ENCODE measurements around the gene TANGO6. TPM values are rescaled to one million over a fixed set of nuclear protein-coding genes. Genes with fewer than 3 reads are reported as not detected.

TANGO6 gene
- total RNA-seq, 1 donor, result 38.0 TPM

- no peaks in the 10 kb centered on the region for H3K36me3 ChIP-seq (ENCODE audit: insufficient read depth, low read length)
- peak overlapping the region; percentile 87 for H3K27ac ChIP-seq (ENCODE audit: low read depth, low read length)
- H3K79me2 ChIP-seq (ENCODE audit: insufficient read depth, low read length), result no peaks in the 10 kb centered on the region
- no peak overlapping the region for H2AFZ ChIP-seq (ENCODE audit: low read length)
- H3K4me1 ChIP-seq (ENCODE audit: insufficient read depth, low read length), result peaks cover 25% of the 10 kb centered on the region
- H3K27me3 ChIP-seq (ENCODE audit: insufficient read depth, low read length), result no peaks in the 10 kb centered on the region
- TF ChIP-seq CTCF (IDR thresholded peaks at IDR 0.05; ENCODE audit: extremely low read depth, low read depth, low read length), result no peak
- no peaks in the 10 kb centered on the region for H4K20me1 ChIP-seq (ENCODE audit: insufficient read depth, low read length)
- no peak overlapping the region for H3K4me2 ChIP-seq (ENCODE audit: insufficient read depth, low read length)
- no peak overlapping the region for H3K4me3 ChIP-seq (ENCODE audit: insufficient read depth, low read length)
- no peaks in the 10 kb centered on the region for H3K9me3 ChIP-seq (ENCODE audit: low read depth, low read length)
- DNase-seq (ENCODE audit: insufficient read length, low spot score, missing footprints), result no peak
Observed at GRCh38 chr16:69072640-69072974, 229.3 kb downstream of the TANGO6 start.

- no peaks in the 10 kb centered on the region for H3K9me3 ChIP-seq (ENCODE audit: low read depth, low read length)
- H3K79me2 ChIP-seq (ENCODE audit: insufficient read depth, low read length), result no peaks in the 10 kb centered on the region
- peaks cover 25% of the 10 kb centered on the region for H3K4me1 ChIP-seq (ENCODE audit: insufficient read depth, low read length)
- TF ChIP-seq CTCF (IDR thresholded peaks at IDR 0.05; ENCODE audit: extremely low read depth, low read depth, low read length), result no peak
- no peaks in the 10 kb centered on the region for H3K27me3 ChIP-seq (ENCODE audit: insufficient read depth, low read length)
- H2AFZ ChIP-seq (ENCODE audit: low read length), result no peak overlapping the region
- no peak overlapping the region for H3K4me3 ChIP-seq (ENCODE audit: insufficient read depth, low read length)
- DNase-seq (ENCODE audit: insufficient read length, low spot score, missing footprints), result peak; percentile 93
- H3K36me3 ChIP-seq (ENCODE audit: insufficient read depth, low read length), result no peaks in the 10 kb centered on the region
- H4K20me1 ChIP-seq (ENCODE audit: insufficient read depth, low read length), result no peaks in the 10 kb centered on the region
- peak overlapping the region; percentile 58 for H3K4me2 ChIP-seq (ENCODE audit: insufficient read depth, low read length)
- H3K27ac ChIP-seq (ENCODE audit: low read depth, low read length), result peak overlapping the region; percentile 87
Observed at GRCh38 chr16:69073181-69073702, 229.9 kb downstream of the TANGO6 start.

- Histone ChIP-seq H3K27me3 (ENCODE audit: insufficient read depth, low read length) (no peaks in the 10 kb centered on the region), H3K4me1 (ENCODE audit: insufficient read depth, low read length) (peaks cover 25% of the 10 kb centered on the region), H3K4me2 (ENCODE audit: insufficient read depth, low read length) (no peak overlapping the region), H3K4me3 (ENCODE audit: insufficient read depth, low read length) (no peak overlapping the region), H3K36me3 (ENCODE audit: insufficient read depth, low read length) (no peaks in the 10 kb centered on the region), H3K9me3 (ENCODE audit: low read depth, low read length) (no peaks in the 10 kb centered on the region), H4K20me1 (ENCODE audit: insufficient read depth, low read length) (no peaks in the 10 kb centered on the region), H3K27ac (ENCODE audit: low read depth, low read length) (peak overlapping the region; percentile 69), H3K79me2 (ENCODE audit: insufficient read depth, low read length) (no peaks in the 10 kb centered on the region), H2AFZ (ENCODE audit: low read length) (no peak overlapping the region)
- no peak for TF ChIP-seq CTCF (IDR thresholded peaks at IDR 0.05; ENCODE audit: extremely low read depth, low read depth, low read length)
- DNase-seq (ENCODE audit: insufficient read length, low spot score, missing footprints), result peak; percentile 79
Observed at GRCh38 chr16:69077251-69077650, 233.9 kb downstream of the TANGO6 start.

- Histone ChIP-seq H3K27ac (ENCODE audit: low read depth, low read length) (peak overlapping the region; percentile 69), H3K27me3 (ENCODE audit: insufficient read depth, low read length) (no peaks in the 10 kb centered on the region), H3K4me2 (ENCODE audit: insufficient read depth, low read length) (no peak overlapping the region), H2AFZ (ENCODE audit: low read length) (no peak overlapping the region), H3K4me3 (ENCODE audit: insufficient read depth, low read length) (no peak overlapping the region), H3K4me1 (ENCODE audit: insufficient read depth, low read length) (peaks cover 17% of the 10 kb centered on the region), H3K79me2 (ENCODE audit: insufficient read depth, low read length) (no peaks in the 10 kb centered on the region), H3K36me3 (ENCODE audit: insufficient read depth, low read length) (no peaks in the 10 kb centered on the region), H3K9me3 (ENCODE audit: low read depth, low read length) (no peaks in the 10 kb centered on the region), H4K20me1 (ENCODE audit: insufficient read depth, low read length) (no peaks in the 10 kb centered on the region)
- no peak for DNase-seq (ENCODE audit: insufficient read length, low spot score, missing footprints)
- no peak for TF ChIP-seq CTCF (IDR thresholded peaks at IDR 0.05; ENCODE audit: extremely low read depth, low read depth, low read length)
Observed at GRCh38 chr16:69078073-69078472, 234.7 kb downstream of the TANGO6 start.

Measured in osteoblast (primary cell).